Measurements from ENCODE around the gene ZCCHC8.
A peak's percentile ranks its signal among the peaks of the same experiment; 100 is the strongest.
"Not testable (repeated sequence)": the region's sequence is repeated elsewhere in the genome, so short reads cannot be mapped to it uniquely, and the experiment has no call there.

ZCCHC8 gene

GRCh38 chr12:122506393-122506938, 5.7 kb upstream of the ZCCHC8 start:
- no peak for DNase-seq

GRCh38 chr12:122505419-122506051, 4.8 kb upstream of the ZCCHC8 start:
- DNase-seq = no peak

- no peak for DNase-seq
Observed at GRCh38 chr12:122503783-122504590, 3.3 kb upstream of the ZCCHC8 start.

GRCh38 chr12:122503147-122503751, 2.5 kb upstream of the ZCCHC8 start:
- DNase-seq = no peak

GRCh38 chr12:122501489-122501989, 807 bp upstream of the ZCCHC8 start:
- no peak for DNase-seq

- peak; percentile 32 to 42 for DNase-seq
Observed at GRCh38 chr12:122499991-122500684, 594 bp downstream of the ZCCHC8 start.

GRCh38 chr12:122495258-122495657, 5.5 kb downstream of the ZCCHC8 start:
- no peak for DNase-seq

GRCh38 chr12:122493222-122493621, 7.5 kb downstream of the ZCCHC8 start:
- not testable (repeated sequence) for DNase-seq

- DNase-seq = no peak
Observed at GRCh38 chr12:122491991-122492390, 8.7 kb downstream of the ZCCHC8 start.

GRCh38 chr12:122489038-122489437, 11.7 kb downstream of the ZCCHC8 start:
- no peak for DNase-seq

- DNase-seq = not testable (repeated sequence)
Observed at GRCh38 chr12:122487807-122488206, 12.9 kb downstream of the ZCCHC8 start.

- DNase-seq = no peak
Observed at GRCh38 chr12:122486805-122487426, 13.8 kb downstream of the ZCCHC8 start.

- DNase-seq = not testable (repeated sequence)
Observed at GRCh38 chr12:122486360-122486759, 14.4 kb downstream of the ZCCHC8 start.

- not testable (repeated sequence) for DNase-seq
Observed at GRCh38 chr12:122484385-122484784, 16.3 kb downstream of the ZCCHC8 start.

GRCh38 chr12:122483969-122484368, 16.8 kb downstream of the ZCCHC8 start:
- no peak for DNase-seq

GRCh38 chr12:122481861-122482260, 18.9 kb downstream of the ZCCHC8 start:
- no peak for DNase-seq

- no peak for DNase-seq
Observed at GRCh38 chr12:122480753-122481152, 20.0 kb downstream of the ZCCHC8 start.

GRCh38 chr12:122474324-122474716, 26.4 kb downstream of the ZCCHC8 start:
- no peak for DNase-seq

GRCh38 chr12:122473543-122474323, 27.0 kb downstream of the ZCCHC8 start:
- DNase-seq = peak in 1 of 2 donors; percentile 20

- DNase-seq = peak in 1 of 2 donors; percentile 24
Observed at GRCh38 chr12:122471324-122472226, 29.2 kb downstream of the ZCCHC8 start.

Data from activated CD4-positive, alpha-beta T cell treated with anti-CD3 and anti-CD28 coated beads for 4 hours (primary cell).